Activated naive CD4-positive, alpha-beta T cell (primary cell): ENCODE results near the gene RPL38.

Source experiments
- DNase-seq, 4 experiments: peaks; one replicate each; lab custom pipeline; 2025; lab: John Stamatoyannopoulos, UW

Gene RPL38

GRCh38 chr17:74211141-74211911, 7.8 kb downstream of the RPL38 start:
- DNase-seq, result no peak

GRCh38 chr17:74211912-74212208, 8.4 kb downstream of the RPL38 start:
- no peak for DNase-seq

- DNase-seq, result no peak
Observed at GRCh38 chr17:74212209-74212912, 8.9 kb downstream of the RPL38 start.

GRCh38 chr17:74212913-74213791, 9.7 kb downstream of the RPL38 start, which contains the start of gene TTYH2:
Gene TTYH2, plus strand, starts transcription at chr17:74213571. Its CDS starts 17 bp downstream, at chr17:74213588.
- peak; percentile 23 to 63 (median 35) for DNase-seq

- peak in 1 of 4 experiments; percentile 9 for DNase-seq
Observed at GRCh38 chr17:74213861-74214391, 10.4 kb downstream of the RPL38 start.

GRCh38 chr17:74214484-74215341, 11.2 kb downstream of the RPL38 start:
- no peak for DNase-seq

- DNase-seq, result no peak
Observed at GRCh38 chr17:74215342-74215727, 11.9 kb downstream of the RPL38 start.

- no peak for DNase-seq
Observed at GRCh38 chr17:74216505-74216904, 13.0 kb downstream of the RPL38 start.

GRCh38 chr17:74217037-74217730, 13.7 kb downstream of the RPL38 start:
- no peak for DNase-seq

GRCh38 chr17:74217888-74218287, 14.4 kb downstream of the RPL38 start:
- no peak for DNase-seq

GRCh38 chr17:74218436-74218835, 15.0 kb downstream of the RPL38 start:
- no peak for DNase-seq

- no peak for DNase-seq
Observed at GRCh38 chr17:74219576-74220133, 16.2 kb downstream of the RPL38 start.

GRCh38 chr17:74220219-74220618, 16.7 kb downstream of the RPL38 start:
- no peak for DNase-seq

- DNase-seq, result no peak
Observed at GRCh38 chr17:74220946-74221818, 17.7 kb downstream of the RPL38 start.

GRCh38 chr17:74222399-74222798, 18.9 kb downstream of the RPL38 start:
- DNase-seq, result no peak

- no peak for DNase-seq
Observed at GRCh38 chr17:74223901-74224300, 20.4 kb downstream of the RPL38 start.

- no peak for DNase-seq
Observed at GRCh38 chr17:74224959-74225725, 21.7 kb downstream of the RPL38 start.

- no peak for DNase-seq
Observed at GRCh38 chr17:74226252-74226651, 22.8 kb downstream of the RPL38 start.
